Right lobe of liver (tissue), 4 donors: ENCODE results near the gene ARPC2.

Experiments
- POLR2A ChIP-seq: fragments of 450-650 bp; IDR thresholded peaks from one replicate; pipeline ENCODE4 v1.6.1; 2017; ENCODE audit warnings: antibody characterized with exemption, mild to moderate bottlenecking
- TF ChIP-seq, protein P1 (sequence below), 4 donors: fragments of 200-600 bp in 3 of 4; fragments of 450-650 bp in 1 of 4; IDR thresholded peaks; one replicate each; pipeline versions ENCODE4 v1.5.1 to v1.8.0; 2016 to 2022; ENCODE audit warnings: antibody characterized with exemption in 4 of 4, mild to moderate bottlenecking in 2 of 4
- donor health status: DM: no; HTN: no; CAD: no.
- donor health status: DM: no; HTN: no; CAD: no.
- donor health status: DM: no; HTN: yes; CAD: no.

DNA sequence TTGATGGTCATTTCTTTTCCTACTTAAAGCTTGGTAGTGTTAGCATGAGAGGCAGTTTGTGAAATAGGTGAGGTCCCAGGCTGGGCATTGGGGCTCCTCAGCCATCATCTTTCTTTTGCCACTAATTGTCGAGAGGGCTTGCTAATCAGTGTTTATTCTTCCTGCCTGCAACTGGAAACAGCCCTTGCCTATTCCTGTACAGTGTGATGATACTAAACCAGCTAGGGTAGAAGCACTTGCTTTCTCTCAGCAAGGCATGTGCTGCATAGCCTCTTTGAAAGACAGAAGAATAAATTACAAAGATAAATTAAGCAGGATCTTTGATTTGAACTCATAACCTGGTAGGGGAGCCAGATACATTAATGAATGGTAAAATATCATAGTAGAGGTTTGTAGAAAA, 27.2 kb downstream of the ARPC2 start:
- TF ChIP-seq, protein P1, sequence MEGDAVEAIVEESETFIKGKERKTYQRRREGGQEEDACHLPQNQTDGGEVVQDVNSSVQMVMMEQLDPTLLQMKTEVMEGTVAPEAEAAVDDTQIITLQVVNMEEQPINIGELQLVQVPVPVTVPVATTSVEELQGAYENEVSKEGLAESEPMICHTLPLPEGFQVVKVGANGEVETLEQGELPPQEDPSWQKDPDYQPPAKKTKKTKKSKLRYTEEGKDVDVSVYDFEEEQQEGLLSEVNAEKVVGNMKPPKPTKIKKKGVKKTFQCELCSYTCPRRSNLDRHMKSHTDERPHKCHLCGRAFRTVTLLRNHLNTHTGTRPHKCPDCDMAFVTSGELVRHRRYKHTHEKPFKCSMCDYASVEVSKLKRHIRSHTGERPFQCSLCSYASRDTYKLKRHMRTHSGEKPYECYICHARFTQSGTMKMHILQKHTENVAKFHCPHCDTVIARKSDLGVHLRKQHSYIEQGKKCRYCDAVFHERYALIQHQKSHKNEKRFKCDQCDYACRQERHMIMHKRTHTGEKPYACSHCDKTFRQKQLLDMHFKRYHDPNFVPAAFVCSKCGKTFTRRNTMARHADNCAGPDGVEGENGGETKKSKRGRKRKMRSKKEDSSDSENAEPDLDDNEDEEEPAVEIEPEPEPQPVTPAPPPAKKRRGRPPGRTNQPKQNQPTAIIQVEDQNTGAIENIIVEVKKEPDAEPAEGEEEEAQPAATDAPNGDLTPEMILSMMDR (IDR thresholded peaks at IDR 0.05) = no peak
- TF ChIP-seq POLR2A = no peak
